ENCODE data around the gene PVALEF.

PVALEF gene

DNA sequence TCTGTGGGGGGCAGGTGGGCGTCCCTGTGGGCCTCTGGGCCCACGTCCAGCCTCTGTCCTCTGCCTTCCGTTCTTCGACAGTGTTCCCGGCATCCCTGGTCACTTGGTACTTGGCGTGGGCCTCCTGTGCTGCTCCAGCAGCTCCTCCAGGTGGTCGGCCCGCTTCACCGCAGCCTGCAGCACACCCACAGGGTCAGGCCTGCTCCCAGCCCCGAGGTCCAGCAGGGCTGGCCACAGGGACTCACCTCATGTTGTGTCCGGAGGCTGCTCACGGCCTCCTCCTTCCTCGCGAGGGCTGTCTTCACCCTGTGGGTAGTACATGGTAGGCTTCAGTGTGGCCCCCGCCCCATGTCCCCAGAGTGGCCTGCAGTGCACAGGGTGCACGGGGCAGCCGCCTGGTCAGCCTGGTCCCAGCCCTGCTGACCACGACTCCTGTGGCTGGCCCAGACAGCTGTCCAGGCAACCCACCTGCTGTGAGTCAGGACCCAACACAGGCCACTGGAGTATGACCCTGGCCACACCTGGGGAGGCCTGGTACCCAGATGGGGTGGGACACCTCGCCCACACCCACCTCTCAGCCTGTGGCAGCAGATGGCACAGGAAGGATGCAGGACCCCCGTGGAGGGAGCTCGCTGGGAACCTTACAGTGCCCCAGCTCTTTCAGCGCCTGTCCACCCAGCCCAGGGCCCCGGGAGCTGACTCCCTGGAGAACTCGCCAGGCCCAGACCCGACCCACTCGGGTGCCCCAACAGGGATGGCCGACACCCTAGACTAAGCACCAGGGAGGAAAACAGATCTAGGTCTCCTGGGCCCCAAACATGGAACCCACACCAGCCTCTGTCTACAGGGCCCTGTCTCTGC, 24.6 kb downstream of the PVALEF start:
- peak; percentile 16 for DNase-seq
- in situ Hi-C loops (cut with HindIII; ENCODE audit: low pct_ligation_motif_present, low pct_unique_long_range_greater_than_20kb, low sequenced_read_pairs), result no loop called here

GRCh38 chr17:81190591-81190990, 25.3 kb downstream of the PVALEF start:
- no peak for DNase-seq
- in situ Hi-C loops (cut with HindIII; ENCODE audit: low pct_ligation_motif_present, low pct_unique_long_range_greater_than_20kb, low sequenced_read_pairs), result no loop called here

GRCh38 chr17:81191116-81191515, 25.8 kb downstream of the PVALEF start:
- no peak for DNase-seq
- in situ Hi-C loops (cut with HindIII; ENCODE audit: low pct_ligation_motif_present, low pct_unique_long_range_greater_than_20kb, low sequenced_read_pairs), result no loop called here

DNA sequence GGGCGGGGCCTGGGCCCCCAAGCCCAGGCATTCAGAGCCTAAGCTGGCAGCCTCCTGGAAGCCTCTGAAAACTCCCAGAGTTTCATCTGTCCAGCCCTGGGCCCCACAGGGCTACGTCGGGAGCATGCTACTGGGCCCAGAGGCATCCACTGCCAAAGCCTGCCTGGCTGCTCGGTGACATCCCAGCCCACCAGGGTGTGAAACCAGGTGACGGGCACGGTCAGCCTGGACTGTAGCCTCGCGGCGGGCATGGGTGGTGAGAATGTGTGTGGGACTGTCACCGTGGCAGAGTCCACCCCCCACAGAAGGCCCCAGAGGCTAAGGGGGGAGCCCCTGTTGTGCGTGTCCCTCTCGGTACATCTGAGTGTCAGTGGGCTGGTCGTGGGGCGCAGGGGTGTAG, 26.3 kb downstream of the PVALEF start:
- in situ Hi-C loops (cut with HindIII; ENCODE audit: low pct_ligation_motif_present, low pct_unique_long_range_greater_than_20kb, low sequenced_read_pairs), result no loop called here
- no peak for DNase-seq

GRCh38 chr17:81192386-81193050, 27.2 kb downstream of the PVALEF start:
- DNase-seq, result no peak
- in situ Hi-C loops (cut with HindIII; ENCODE audit: low pct_ligation_motif_present, low pct_unique_long_range_greater_than_20kb, low sequenced_read_pairs), result no loop called here

DNA sequence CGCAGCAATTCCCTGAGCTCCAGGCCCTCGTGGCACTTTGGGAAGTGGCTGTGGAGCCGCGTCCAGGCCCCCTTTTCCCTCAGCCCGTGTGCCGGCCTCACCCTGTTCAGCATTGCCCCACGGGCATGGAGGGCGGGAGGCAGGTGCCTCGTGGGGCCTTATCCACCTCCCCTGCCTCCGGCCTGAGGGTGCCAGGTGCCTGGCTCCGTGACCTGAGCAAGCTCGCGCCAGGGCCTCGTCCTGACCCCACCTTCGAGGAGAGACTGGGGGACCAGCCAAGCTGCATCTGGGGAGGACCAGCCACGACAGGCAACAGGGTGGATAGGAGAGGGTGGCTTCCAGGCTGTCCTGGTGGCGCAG, 27.7 kb downstream of the PVALEF start:
- no peak for DNase-seq
- in situ Hi-C loops (cut with HindIII; ENCODE audit: low pct_ligation_motif_present, low pct_unique_long_range_greater_than_20kb, low sequenced_read_pairs), result no loop called here

DNA sequence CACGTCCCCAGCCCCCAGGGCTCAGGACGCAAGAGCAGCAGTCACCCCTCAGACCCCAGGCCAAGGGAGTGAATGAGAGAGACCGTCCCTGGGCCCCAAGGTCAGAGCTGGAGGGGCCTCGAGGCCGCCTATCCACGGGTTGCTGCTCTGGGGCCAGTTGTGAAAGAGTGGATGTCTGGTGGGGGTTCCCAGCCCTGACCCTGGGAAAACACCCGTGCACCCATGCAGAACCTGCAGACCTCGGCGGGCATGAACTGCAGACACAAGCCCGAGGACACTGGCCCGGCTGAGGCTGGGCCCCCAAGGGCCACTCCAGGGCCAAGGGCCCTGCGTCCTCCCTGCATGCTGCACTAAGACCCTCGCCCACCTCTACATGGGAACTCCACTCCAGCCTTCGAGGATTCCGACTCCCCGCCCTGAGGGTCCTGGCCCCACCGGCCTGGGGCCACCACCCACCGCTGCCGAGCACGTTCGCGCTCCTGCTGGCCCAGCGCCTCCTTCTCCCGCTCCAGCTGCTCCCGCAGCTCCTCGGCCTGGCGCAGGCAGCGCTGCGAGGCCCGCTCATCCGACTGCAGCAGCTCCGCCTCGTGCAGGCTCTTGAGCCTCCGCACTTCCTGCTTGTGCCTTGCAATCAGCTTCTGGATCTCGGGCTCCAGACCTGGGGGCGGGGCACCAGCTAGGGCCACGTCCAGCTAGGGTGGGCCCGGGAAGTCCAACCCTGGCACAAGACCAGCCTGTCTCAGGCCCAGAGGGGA, 28.3 kb downstream of the PVALEF start:
- in situ Hi-C loops (cut with HindIII; ENCODE audit: low pct_ligation_motif_present, low pct_unique_long_range_greater_than_20kb, low sequenced_read_pairs), result no loop called here
- DNase-seq, result no peak

GRCh38 chr17:81194225-81194760, 29.0 kb downstream of the PVALEF start:
- in situ Hi-C loops (cut with HindIII; ENCODE audit: low pct_ligation_motif_present, low pct_unique_long_range_greater_than_20kb, low sequenced_read_pairs), result no loop called here
- no peak for DNase-seq

- in situ Hi-C loops (cut with HindIII; ENCODE audit: low pct_ligation_motif_present, low pct_unique_long_range_greater_than_20kb, low sequenced_read_pairs), result no loop called here
- no peak for DNase-seq
Measured at GRCh38 chr17:81194941-81195901, 29.9 kb downstream of the PVALEF start.

GRCh38 chr17:81195941-81196495, 30.7 kb downstream of the PVALEF start:
- in situ Hi-C loops (cut with HindIII; ENCODE audit: low pct_ligation_motif_present, low pct_unique_long_range_greater_than_20kb, low sequenced_read_pairs), result no loop called here
- no peak for DNase-seq

- in situ Hi-C loops (cut with HindIII; ENCODE audit: low pct_ligation_motif_present, low pct_unique_long_range_greater_than_20kb, low sequenced_read_pairs), result no loop called here
- no peak for DNase-seq
Measured at GRCh38 chr17:81196505-81197408, 31.4 kb downstream of the PVALEF start.

DNA sequence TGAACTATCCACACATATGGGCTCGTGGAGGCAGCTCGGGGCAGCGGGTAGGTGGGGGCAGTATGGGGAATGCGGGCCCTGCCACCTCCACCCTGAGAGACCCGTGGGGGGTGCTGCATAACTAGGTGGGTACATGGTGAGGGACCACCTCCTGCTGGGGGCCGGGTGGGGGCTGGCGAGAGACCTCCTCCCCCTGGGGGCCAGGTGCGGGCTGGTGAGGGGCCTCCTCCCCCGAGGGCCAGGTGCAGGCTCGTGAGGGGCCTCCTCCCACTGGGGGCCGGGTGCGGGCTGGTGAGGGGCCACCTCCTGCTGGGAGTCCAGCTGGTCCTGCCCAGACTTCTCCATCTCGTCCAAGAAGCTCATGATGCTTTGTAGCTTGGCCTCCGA, 32.1 kb downstream of the PVALEF start:
- no peak for DNase-seq
- in situ Hi-C loops (cut with HindIII; ENCODE audit: low pct_ligation_motif_present, low pct_unique_long_range_greater_than_20kb, low sequenced_read_pairs), result no loop called here

DNA sequence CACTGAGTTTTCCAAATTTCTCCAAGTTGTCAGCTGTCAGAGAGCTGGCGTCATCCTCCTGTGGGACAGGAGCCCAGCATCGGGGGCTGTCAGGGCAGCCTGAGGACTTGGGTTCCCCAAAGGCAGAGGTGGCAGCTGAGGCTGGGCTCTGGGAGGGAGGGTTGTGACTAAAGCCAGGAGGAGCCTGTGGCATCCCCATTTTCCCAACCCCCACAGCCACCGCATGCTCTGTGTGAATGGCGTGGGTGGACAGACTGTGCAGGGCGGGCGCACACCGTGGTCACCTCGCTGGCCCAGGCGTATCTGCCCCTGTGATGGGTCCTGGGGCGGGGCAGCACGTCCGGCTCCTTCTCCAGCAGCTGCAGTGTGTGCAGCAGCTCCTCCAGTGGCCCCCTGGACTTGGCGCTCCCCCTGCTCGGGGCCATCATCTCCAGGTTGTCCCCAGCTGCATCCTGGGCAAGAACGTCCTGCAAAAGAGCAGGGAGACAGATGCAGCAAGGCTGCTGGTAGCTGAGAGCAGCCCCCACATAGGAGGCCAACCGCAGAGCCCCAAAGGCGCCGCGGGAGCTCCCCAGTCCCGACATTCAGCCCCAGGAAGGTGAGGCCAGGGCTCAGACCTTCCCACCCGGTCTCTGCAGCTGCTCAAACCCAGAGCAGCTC, 32.7 kb downstream of the PVALEF start:
- DNase-seq, result no peak
- in situ Hi-C loops (cut with HindIII; ENCODE audit: low pct_ligation_motif_present, low pct_unique_long_range_greater_than_20kb, low sequenced_read_pairs), result no loop called here

DNA sequence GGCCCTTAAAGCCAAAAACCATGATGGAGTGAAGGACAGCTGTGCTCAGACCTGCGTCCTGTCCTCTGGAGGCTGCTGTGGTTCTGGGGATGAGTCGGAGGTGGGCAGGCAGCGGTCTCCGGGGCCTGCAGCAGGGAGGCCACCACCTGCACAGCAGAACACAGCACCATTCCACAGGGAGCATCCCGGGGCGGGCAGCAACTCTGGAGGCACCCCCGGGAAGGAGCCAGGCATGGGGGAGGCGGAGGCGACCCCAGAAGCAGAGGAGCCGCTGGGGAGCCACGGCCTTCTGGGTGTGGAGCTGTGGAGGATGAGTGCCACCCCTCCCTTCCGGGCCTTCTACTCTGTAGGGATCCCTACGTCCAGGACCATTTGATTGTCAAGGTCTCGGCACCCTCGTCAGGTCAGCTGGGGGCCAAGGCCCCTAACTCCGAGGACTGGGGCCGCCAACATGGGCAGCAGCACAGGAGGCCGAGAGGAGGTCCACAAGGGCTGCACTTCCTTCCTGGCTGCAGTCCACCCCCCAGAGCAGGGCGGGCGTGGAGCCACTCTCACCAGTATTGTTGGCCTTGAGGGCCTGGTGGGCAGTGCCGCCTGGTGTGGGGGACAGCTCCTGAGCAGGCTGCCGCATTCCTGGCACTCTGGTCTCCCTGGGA, 33.6 kb downstream of the PVALEF start:
- in situ Hi-C loops (cut with HindIII; ENCODE audit: low pct_ligation_motif_present, low pct_unique_long_range_greater_than_20kb, low sequenced_read_pairs), result no loop called here

DNA sequence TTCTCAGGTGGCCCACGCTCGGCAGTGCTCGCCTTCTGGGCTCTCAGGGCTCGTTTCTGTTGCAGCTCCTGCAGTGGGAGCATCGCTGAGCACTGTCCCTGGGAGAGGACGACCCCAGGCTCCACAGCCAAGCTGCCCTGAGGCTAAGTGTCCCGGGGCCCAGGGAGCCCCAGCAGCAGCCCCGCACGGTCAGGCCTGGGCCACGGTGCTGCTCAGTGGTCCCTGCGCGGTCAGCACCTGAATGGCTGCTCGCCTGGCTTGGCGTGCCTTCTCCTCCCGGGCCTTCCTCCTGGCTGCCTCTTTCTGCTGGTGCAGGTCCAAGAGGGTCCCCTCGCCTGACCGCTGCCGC, 34.1 kb downstream of the PVALEF start:
- DNase-seq, result no peak
- in situ Hi-C loops (cut with HindIII; ENCODE audit: low pct_ligation_motif_present, low pct_unique_long_range_greater_than_20kb, low sequenced_read_pairs), result no loop called here

More for the DNA sequence above, 33.6 kb downstream of the PVALEF start:
- no peak for DNase-seq

DNA sequence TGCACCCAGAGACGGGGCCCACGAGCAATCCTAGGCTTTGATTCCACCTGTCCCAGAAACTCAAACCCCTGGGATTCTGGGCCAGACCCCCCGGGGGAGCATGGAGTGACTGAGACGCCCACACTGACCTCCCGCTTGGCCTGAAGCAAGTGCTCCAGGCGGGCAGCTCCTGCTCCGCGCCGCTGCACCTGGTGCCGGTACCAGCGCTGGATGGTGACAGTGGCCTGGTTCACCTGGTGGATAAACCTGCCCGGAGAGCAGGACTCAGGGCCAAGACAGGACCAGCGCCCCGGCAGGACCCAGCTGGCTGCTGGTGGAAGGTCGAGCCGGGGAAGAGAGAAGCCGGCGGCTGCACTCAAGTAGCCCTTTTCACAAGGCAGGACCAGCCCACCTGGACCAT, 34.9 kb downstream of the PVALEF start:
- in situ Hi-C loops (cut with HindIII; ENCODE audit: low pct_ligation_motif_present, low pct_unique_long_range_greater_than_20kb, low sequenced_read_pairs), result no loop called here
- DNase-seq, result no peak
